Thoracic aorta (tissue), 2 donors: ENCODE data around the gene SPPL3. TPM values are rescaled to one million over a fixed set of nuclear protein-coding genes. Genes with fewer than 3 reads are reported as not detected.

ENCODE experiments used
- ATAC-seq: fragments of 150-250 bp; one replicate; pipeline ENCODE4 v1.8.0; 2017; ENCODE audit warnings: low read depth; ENCODE audit not compliant: insufficient number of reproducible peaks, low FRiP score
- DNase-seq: peaks from one replicate; pipeline ENCODE4 v3.0.0-alpha.2; 2020; ENCODE audit warnings: low spot score
- H3K27ac ChIP-seq, 2 donors: fragments of 200-600 bp; sonication (generic); 1 replicate in 1 of 2; 2 replicates in 1 of 2; pipeline ENCODE4 v1.5.1; 2016; ENCODE audit warnings: mild to moderate bottlenecking in 2 of 2, moderate library complexity in 2 of 2
- H3K27me3 ChIP-seq: fragments of 200-600 bp; sonication (generic); replicated peaks from 2 replicates; pipeline ENCODE4 v1.6.0; 2016; ENCODE audit warnings: mild to moderate bottlenecking; ENCODE audit not compliant: insufficient read depth
- H3K36me3 ChIP-seq: fragments of 200-600 bp; sonication (generic); one replicate; pipeline ENCODE4 v1.5.1; 2016
- H3K4me1 ChIP-seq, 2 donors: fragments of 200-600 bp; sonication (generic); 1 replicate in 1 of 2; 2 replicates in 1 of 2; pipeline versions ENCODE4 v1.5.1 to v1.6.0; 2016; ENCODE audit warnings: low read depth in 2 of 2, mild to moderate bottlenecking in 1 of 2; ENCODE audit not compliant: control insufficient read depth in 1 of 2
- H3K4me3 ChIP-seq: fragments of 200-600 bp; sonication (generic); 2 replicates; pipeline ENCODE4 v1.5.1; 2016; ENCODE audit warnings: mild to moderate bottlenecking
- H3K9me3 ChIP-seq: fragments of 200-600 bp; sonication (generic); 2 replicates; pipeline ENCODE4 v1.5.1; 2016
- CTCF ChIP-seq: fragments of 200-600 bp; sonication (generic); IDR thresholded peaks from one replicate; pipeline ENCODE4 v1.5.1; 2019; ENCODE audit warnings: antibody characterized with exemption
- total RNA-seq, 2 donors: library from RNA; depleted of rRNA; stranded (reverse); fragments of >200 nt; gene quantifications; one replicate each; pipeline versions ENCODE4 v1.1.0 to v1.2.3, GENCODE V29; 2016

The SPPL3 gene
- total RNA-seq, 2 donors from 2014 or later = 23.7 to 24.8 TPM

- Histone ChIP-seq H3K27ac (no peak overlapping the region), H3K27me3 (no peaks in the 10 kb centered on the region)
- no peak for ATAC-seq
Measured at GRCh38 chr12:120720987-120721801, 183.0 kb downstream of the SPPL3 start.

GRCh38 chr12:120720234-120720986, 183.7 kb downstream of the SPPL3 start:
- H3K36me3 ChIP-seq = peaks cover 47% of the 10 kb centered on the region
- no peak for ATAC-seq
- no peak overlapping the region for H3K27ac ChIP-seq
- no peaks in the 10 kb centered on the region for H3K27me3 ChIP-seq
- DNase-seq = no peak
- H3K4me1 ChIP-seq = peaks cover 7 to 9% of the 10 kb centered on the region in 2 donors
- H3K9me3 ChIP-seq = no peaks in the 10 kb centered on the region
- no peak overlapping the region for H3K4me3 ChIP-seq
- no peak for TF ChIP-seq CTCF

More at GRCh38 chr12:120720987-120721801, 183.0 kb downstream of the SPPL3 start:
- no peak for TF ChIP-seq CTCF
- no peak for DNase-seq
- Histone ChIP-seq H3K9me3 (no peaks in the 10 kb centered on the region), H3K4me3 (no peak overlapping the region), H3K4me1 (peaks cover 9 to 11% of the 10 kb centered on the region in 2 donors), H3K36me3 (peaks cover 45% of the 10 kb centered on the region)

- Histone ChIP-seq H3K9me3 (no peaks in the 10 kb centered on the region), H3K4me1 (peaks cover 0 to 1% of the 10 kb centered on the region in 2 donors), H3K4me3 (no peak overlapping the region), H3K36me3 (peaks cover 51% of the 10 kb centered on the region), H3K27ac (no peak overlapping the region), H3K27me3 (no peaks in the 10 kb centered on the region)
- ATAC-seq = no peak
- no peak for DNase-seq
- no peak for TF ChIP-seq CTCF
Measured at GRCh38 chr12:120719496-120720233, 184.5 kb downstream of the SPPL3 start.

- Histone ChIP-seq H3K27ac (no peak overlapping the region), H3K4me3 (no peak overlapping the region), H3K36me3 (peaks cover 51% of the 10 kb centered on the region), H3K9me3 (no peaks in the 10 kb centered on the region), H3K4me1 (no peaks in the 10 kb centered on the region), H3K27me3 (no peaks in the 10 kb centered on the region)
- ATAC-seq (no peak), DNase-seq (no peak)
- TF ChIP-seq CTCF = no peak
Measured at GRCh38 chr12:120719072-120719471, 185.1 kb downstream of the SPPL3 start.

- no peak for ATAC-seq
- DNase-seq = no peak
- no peak for TF ChIP-seq CTCF
- H3K27me3 ChIP-seq = no peaks in the 10 kb centered on the region
- no peak overlapping the region for H3K4me3 ChIP-seq
- peaks cover 51% of the 10 kb centered on the region for H3K36me3 ChIP-seq
- H3K27ac ChIP-seq = no peak overlapping the region
- no peaks in the 10 kb centered on the region for H3K9me3 ChIP-seq
- no peaks in the 10 kb centered on the region for H3K4me1 ChIP-seq
Measured at GRCh38 chr12:120718055-120718454, 186.1 kb downstream of the SPPL3 start.
